GM21786 (cell line): ENCODE data around the gene MAN1C1.
A peak's percentile ranks its signal among the peaks of the same experiment; 100 is the strongest.

Experiments used
- ATAC-seq: cut with Tn5 transposase; IDR thresholded peaks from one replicate; pipeline ENCODE4 v1.9.1; 2021; ENCODE audit not compliant: unreplicated experiment

Gene MAN1C1

GRCh38 chr1:25810341-25811299, 194.0 kb downstream of the MAN1C1 start:
- no peak for ATAC-seq

GRCh38 chr1:25811384-25812082, 194.9 kb downstream of the MAN1C1 start:
- no peak for ATAC-seq

GRCh38 chr1:25813071-25813733, 196.6 kb downstream of the MAN1C1 start:
- no peak for ATAC-seq

- ATAC-seq: no peak
These were observed 197.3 kb downstream of the MAN1C1 start for GRCh38 chr1:25813734-25814471.

- no peak for ATAC-seq
These were observed 198.0 kb downstream of the MAN1C1 start for GRCh38 chr1:25814549-25815087.

- no peak for ATAC-seq
These were observed 198.9 kb downstream of the MAN1C1 start for GRCh38 chr1:25815208-25816111.

GRCh38 chr1:25816112-25816718, 199.6 kb downstream of the MAN1C1 start:
- no peak for ATAC-seq

- ATAC-seq: no peak
These were observed 201.4 kb downstream of the MAN1C1 start for GRCh38 chr1:25817840-25818501.

- no peak for ATAC-seq
These were observed 202.0 kb downstream of the MAN1C1 start for GRCh38 chr1:25818569-25818968.

- ATAC-seq: peak; percentile 74
These were observed 203.1 kb downstream of the MAN1C1 start, which contains the start of gene MTFR1L for GRCh38 chr1:25819491-25820246. MTFR1L (plus strand) TSS chr1:25819954; CDS start chr1:25823105, 3,151 bp downstream.

- peak; percentile 47 for ATAC-seq
These were observed 203.9 kb downstream of the MAN1C1 start for GRCh38 chr1:25820247-25821111.

GRCh38 chr1:25821112-25821476, 204.5 kb downstream of the MAN1C1 start:
- no peak for ATAC-seq

- no peak for ATAC-seq
These were observed 205.1 kb downstream of the MAN1C1 start for GRCh38 chr1:25821630-25822091.

- ATAC-seq: no peak
These were observed 209.0 kb downstream of the MAN1C1 start for GRCh38 chr1:25825605-25826004.

GRCh38 chr1:25826571-25826970, 210.0 kb downstream of the MAN1C1 start:
- ATAC-seq: no peak

GRCh38 chr1:25828491-25828890, 211.9 kb downstream of the MAN1C1 start:
- ATAC-seq: no peak

GRCh38 chr1:25829046-25829445, 212.5 kb downstream of the MAN1C1 start:
- ATAC-seq: no peak
